Ureter (tissue), 1 donor: Measurements from ENCODE around the gene TMEM247. TPM values are rescaled to one million over a fixed set of nuclear protein-coding genes. Genes with fewer than 3 reads are reported as not detected.

ENCODE experiments used
- DNase-seq: peaks from one replicate; pipeline ENCODE4 v3.0.0-alpha.2; 2020; ENCODE audit warnings: low spot score
- total RNA-seq: library from RNA; stranded (reverse); gene quantifications from one replicate; pipeline ENCODE4 v1.2.4, GENCODE V29; 2023
- donor health status: DM: yes; HTN: yes; CAD: no.

TMEM247 gene
- not detected for total RNA-seq

DNA sequence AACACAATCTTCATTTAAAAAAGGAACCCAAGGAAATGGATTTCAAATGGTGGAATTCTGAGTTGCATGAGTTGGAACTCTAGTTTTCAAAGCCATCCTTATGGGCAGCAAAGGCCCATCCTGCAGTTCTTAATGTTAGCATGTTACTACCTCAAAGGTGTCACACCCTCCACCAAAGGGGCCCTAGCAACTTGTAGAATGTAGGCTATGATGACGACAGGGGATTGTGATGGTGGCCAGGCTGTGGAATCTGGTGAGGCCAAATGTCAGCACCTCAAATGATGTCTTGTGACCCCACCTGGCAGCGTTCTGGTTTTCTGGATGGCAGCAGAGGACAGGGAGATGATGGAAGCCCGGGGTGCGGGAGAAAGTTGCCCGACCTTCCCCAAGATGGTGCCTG lies at the start of gene TMEM247:
TSS of gene TMEM247 (plus strand) at position 301 of the 400 bp plus-strand sequence.
- no peak for DNase-seq

DNA sequence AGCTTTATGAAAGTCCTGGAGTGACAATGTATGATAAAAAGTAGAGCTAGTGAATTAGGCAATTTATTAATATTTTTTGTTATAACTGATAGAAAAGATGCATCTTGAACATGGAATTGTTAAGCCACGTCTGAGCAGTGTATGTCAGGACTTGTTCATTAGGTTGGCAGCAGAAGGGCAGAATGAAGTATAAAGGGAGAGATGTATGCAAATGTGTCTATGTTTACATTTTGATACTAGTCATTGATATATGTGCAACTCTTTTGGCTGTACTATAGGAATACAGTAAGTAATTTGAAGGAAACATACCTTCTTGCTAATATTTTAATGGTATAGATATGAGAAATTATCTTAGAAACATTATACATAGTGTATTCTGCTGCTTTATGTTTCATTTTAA lies 49.0 kb upstream of the TMEM247 start:
- DNase-seq = no peak

DNA sequence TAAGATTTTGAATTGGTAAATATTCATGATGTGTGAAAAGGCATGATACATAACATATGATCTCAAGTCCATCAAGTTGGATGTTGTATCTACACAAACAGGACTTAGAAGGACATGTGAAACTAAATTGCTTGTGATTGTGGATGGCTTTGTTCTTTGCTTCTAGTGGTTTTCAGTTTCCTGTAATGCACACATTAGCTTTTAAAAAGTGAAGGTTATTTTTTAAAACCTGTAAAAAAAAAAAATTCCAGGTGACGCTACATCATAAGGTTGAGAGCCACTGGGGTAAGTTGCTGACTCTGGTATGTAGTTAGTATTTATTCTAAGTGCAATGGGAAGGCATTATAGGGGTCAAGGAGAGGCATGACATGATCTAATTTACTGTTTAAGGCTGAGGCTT lies 48.4 kb upstream of the TMEM247 start:
- DNase-seq = no peak

DNA sequence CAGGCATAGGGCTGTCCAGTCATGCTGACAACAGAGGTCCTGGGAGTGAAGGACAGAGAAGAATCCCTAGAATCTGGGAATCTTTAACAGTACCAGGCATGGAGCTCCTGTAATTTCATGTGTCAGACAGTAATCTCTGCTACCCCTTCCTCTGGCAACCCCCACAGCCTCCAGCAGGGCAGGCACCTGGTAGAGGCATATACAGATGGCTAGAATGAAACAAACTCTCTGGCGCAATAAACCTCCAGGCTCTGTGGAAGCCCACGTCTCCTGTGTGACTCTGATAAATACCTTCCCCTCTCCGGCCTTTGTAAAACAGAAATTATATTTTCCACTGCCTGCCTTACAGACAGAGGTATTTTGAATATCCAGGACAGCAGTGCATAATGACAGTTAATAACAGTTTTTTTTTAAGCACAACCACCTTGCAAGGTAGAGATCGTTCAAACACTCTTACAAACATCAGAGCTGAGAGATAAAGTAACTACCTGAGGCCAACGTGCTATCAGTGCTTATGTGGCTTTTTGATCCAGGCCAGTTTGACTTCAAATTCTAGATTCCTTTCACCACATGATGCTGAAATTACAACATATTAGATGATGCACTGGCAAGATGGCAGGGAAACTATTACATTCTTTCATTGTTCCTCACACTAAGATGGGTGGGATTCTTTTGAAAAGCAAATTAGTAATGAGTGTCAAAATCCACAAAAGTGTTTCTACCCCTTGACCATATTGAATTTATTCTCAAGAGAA lies 47.7 kb upstream of the TMEM247 start:
- DNase-seq = no peak

DNA sequence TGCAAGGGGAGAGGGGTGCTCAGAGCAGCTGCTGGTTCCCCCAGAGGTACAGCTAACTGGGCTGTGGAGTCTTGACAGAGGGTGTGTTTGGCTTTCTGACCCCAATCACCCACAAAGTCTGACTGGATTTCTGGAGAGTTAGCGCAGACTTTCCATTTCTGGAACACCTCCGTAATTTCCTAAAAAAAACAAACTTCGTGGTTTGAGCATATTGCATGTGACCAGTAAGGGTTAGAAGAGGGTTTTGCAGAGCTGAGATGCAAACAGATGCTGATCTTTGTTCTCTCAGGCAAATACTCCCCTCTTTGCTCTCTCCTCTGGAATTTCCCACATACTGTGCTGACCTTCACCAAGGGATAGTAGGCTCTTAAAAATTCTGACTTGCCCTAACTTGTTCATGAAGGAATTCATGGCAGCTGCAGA lies 44.5 kb upstream of the TMEM247 start:
- no peak for DNase-seq

DNA sequence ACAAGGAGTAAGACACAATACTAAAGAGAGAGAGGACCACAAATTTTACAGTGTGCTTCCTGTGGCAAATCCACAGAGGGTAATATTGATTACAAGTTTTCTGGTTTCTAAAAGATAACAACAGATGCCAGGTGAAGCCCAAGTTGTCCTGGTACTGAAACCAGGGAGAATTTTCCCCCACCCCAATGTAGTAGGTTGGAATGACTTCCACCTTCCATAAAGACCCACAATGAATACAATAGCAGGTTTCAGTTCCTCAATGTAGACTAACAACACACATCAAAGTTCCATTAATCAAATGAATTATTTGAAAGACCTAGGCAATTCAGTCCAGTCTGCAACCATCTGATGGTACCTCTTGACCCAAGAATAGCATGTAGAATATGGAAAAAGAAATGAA lies 44.0 kb upstream of the TMEM247 start:
- no peak for DNase-seq

DNA sequence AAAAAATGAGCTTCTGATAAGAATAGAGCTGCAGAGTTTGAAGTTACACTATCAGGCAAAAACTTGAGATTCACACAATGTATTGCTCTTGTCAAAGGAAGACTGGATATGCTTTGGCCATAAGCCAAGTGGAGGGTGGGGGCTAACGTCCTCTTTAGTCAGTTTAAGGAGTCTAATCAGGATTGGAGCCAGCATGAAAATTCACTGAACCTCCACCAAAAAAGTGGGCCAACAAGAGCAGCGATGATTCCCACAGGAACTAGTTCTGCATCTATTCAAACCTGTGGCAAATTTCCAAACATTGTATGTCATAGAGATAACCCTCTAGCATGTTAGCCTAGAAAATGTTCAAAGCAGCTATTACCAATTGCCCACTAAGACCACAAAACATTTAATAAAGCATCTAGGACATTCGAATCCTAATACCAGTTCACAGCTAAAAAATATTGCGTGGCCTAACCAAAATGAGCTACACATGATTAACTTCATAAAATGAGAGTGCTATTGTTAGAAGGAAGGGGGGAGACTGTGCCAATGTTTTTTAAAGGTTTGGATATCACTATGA lies 43.5 kb upstream of the TMEM247 start:
- DNase-seq = no peak

DNA sequence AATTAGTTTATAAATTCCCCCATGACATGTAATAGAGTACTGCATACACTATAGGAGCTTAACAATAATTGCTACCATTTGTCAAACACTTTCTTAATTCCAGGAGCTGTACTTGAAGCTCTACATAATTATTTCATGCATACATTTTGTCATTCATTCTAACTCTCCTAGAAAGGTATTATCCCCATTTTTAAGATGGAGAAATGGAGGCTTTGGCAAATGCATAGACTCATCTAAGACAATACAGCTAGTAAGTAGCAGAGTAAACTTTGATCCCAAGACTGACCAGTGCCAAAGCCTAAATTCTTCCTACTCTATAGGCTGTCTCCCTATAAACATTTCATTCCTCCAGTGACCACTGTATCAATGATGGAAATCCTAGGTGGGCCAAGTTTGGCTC lies 42.6 kb upstream of the TMEM247 start:
- no peak for DNase-seq

DNA sequence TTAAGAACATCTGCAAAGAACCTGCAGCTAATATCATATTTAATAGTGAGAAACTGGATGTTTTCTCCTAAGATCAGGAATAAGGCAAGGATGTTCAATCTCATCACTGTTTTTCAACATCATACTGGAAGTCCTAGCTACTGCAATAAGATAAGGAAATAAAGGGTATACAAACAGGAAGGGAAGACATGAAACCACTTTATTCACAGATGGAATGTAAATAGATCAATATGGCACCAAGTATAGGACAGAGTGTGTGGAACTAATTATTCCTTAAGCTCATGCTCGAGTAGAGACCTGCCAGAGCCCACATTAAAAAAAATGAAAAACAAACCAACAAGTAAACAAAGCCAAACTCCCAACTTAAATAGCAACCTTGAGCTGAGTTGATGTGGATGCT lies 41.3 kb upstream of the TMEM247 start:
- no peak for DNase-seq

DNA sequence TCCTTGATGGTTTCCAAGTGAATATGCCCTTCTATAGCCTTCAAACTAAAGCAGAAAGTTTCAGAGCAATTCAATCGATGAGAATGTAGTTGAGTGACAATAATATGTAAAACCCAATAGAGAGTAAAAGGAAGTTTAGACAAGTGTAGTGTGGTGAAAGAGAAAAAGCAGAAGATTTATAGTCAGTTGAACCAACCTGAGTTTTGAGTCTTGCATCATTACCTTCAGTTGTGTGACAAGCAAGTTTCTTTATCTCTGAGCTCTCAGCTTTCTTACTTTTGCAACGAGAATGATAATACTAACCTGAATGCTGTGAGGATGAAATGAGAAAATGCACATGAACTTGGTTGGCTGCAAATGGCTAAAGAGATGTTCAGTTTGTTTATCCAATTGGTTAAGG lies 40.6 kb upstream of the TMEM247 start:
- no peak for DNase-seq

DNA sequence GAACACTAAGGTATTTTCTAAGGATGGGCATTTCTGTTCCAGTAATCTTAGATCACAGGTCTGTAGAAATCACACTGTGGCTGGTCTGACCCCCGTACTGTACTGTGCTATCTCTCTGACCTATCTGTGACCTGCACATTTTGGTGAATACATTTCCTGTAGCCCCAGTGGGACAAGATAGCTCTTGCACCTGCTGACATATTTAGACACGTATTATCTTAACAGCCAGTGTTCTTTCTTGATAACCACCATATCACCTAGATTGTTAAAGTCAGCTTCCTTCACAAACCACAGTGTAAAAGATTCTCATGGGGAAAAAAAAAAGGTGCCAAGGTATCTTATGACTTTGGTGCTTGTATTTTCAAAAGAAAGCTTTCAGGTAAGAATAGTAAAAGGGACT lies 39.8 kb upstream of the TMEM247 start:
- no peak for DNase-seq

DNA sequence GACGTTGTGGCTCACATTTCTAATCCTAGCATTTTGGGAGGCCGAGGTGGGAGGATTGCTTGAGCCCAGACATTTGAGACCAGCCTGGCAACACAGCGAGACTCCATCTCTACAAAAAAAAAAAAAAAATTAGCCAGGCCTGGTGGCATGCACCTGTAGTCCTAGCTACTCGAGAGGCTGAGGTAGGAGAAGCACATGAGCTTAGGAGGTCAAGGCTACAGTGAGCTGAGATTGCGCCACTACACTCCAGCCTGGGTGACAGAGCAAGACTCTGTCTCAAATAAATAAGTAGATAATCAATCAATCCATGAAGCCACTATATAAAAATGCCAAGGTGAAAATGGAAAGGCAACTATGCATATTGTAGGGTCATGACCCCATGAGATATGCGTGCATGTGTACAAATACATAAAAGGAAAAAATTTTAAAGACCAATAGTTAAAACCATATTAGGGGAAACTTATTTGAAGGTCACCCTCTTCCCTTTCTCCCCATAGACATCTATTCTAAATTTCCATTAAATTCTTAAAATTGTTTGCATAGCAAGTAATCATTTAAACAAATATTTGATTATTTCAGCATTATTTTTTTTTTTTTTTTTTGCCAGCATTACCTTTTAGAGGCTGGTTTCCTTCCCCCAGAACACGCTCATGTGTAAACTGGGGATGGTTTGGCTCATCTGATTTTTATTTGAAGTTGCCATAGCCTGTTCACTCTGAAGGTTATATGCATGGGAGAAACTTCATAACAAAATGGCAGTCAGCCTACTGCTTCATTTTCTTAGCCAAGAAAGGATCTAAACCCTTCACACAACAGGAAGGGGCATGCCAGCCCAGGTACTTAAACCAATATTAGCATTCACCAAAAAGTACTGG lies 37.3 kb upstream of the TMEM247 start:
- DNase-seq = no peak

DNA sequence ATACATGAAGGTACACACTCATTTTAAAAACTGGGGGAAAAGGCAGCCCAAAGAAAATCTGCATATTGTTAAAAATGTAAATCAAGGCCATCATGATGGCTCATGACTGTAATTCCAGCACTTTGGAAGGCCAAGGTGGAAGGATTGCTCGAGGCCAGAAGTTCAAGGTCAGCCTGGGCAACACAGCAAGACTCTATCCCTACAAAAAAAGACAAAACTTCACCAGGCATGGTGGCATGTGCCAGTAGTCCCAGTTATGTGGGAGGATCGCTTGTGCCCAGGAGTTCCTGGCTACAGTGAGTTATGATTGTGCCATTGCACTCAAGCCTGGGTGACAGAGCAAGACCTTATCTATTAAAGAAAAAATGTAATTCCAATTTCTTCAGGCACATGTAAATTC lies 34.6 kb upstream of the TMEM247 start:
- no peak for DNase-seq

DNA sequence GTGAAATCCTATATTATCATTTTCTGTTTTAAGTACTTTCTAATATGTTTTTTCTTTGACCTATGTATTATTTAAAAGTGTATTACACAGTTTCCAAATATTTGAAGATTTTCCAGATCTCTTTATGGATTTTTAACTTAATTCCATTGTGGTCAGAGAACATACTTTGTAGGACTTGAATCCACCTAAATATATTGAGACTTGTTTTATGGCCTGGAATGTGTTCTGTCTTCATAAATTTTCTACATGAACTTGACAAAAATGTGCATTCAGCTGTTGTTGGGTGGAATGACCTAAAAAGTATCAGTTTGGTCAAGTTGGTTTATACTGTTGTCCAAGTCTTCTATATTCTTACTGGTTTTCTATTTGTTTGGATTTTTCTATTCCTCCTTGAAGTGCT lies 33.8 kb upstream of the TMEM247 start:
- DNase-seq = no peak

DNA sequence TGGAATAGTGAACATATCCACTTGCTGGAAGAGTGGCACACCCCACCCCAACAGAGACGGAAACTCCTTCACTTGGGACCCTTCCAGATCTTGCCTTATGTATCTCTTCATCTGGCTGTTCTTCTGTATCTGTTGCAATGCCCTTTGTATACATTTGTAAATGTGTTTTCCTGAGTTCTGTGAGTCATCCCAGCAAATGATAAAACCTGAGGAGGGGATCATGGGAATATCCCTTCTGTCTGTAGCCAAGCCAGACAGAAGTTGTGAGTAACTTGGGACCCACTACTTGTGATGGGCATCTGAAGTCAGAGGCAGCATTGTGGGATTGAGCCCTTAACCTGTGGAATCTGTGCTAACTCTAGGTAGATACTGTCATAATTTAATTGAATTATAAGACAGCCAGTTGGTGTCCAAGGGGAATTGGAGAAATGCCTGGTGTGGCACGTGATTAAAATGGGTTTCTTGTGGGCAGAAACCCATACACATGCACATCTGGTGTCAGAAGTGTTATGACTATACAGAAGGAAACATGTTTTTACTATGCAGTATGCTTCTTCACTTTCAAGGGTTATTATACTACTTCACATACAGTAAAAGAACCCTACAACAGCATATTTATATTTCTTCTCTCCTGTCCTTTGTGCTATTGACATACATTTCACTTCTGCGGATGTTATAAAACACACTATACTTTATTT lies 32.3 kb upstream of the TMEM247 start:
- no peak for DNase-seq

DNA sequence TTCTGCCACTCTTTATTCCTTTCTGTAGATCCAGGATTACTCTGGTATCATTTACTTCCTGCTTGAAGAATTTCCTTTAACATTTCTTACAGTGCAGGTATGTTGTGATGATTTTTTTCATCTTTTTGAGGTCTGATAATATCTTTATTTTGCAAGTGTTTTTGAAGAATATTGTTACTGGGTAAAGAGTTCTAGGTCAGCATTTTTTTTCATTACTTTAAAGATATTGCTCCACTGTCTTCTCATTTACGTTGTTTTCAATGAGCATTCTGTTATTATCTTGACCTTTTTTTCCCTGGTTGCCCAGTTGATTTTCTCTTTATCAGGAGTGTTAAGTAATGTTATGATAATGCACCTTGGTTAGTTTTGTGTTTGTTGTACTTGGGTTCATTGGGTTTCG lies 31.7 kb upstream of the TMEM247 start:
- DNase-seq = no peak

DNA sequence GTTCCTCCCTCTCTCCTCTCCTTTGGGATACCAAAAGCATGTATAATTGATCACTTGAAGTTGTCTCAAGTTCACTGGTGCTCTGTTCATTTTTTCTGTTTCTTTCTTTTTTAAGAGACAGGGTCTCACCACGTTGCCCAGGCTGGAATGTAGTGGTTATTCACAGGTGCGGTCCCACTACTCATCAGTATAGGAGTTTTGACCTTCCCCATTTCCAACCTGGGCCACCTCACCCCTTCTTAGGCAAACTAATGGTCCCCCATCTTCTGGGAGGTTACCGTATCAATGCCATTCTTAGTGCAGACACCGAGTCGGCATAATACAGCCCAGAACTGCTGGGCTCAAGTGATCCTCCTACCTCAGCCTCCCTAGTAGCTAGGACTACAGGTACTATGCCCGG lies 31.3 kb upstream of the TMEM247 start:
- DNase-seq = no peak

DNA sequence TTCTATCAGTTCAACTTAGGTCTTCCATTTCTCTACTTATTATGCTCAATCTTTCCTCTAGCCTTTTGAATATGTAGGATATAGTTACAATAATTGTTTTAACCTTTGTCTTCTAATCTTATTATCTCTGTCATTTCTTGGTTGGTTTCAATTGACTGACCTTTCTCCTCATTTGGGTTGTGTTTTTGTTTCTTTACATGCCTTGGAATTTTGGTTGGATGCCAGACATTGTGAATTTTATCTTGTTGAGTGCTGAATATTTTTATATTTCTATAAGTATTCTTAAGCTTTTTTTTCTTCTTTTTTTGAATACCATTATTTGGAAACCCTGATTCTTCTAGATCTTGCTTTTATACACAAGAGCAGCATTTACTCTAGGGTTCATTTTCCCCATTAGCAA lies 30.7 kb upstream of the TMEM247 start:
- DNase-seq = no peak

DNA sequence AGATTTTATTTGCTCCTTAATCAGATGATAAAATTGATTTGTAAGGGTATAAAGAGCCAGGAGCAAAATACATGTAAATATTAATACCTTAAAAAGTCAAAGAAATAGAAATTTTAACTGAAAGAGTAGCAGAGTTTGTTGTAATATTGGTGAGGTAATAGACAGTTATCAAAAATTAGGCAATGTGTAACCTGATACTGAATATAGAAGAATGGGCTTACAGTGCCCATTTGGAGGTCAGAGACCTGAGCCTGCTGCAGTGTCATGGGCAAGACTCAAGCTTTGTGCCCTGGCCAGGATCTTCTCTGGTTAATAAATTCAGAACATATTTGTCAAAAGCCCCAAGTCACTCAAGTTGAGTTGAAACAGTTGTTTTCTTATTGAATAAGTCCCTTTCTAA lies 29.7 kb upstream of the TMEM247 start:
- DNase-seq = no peak

DNA sequence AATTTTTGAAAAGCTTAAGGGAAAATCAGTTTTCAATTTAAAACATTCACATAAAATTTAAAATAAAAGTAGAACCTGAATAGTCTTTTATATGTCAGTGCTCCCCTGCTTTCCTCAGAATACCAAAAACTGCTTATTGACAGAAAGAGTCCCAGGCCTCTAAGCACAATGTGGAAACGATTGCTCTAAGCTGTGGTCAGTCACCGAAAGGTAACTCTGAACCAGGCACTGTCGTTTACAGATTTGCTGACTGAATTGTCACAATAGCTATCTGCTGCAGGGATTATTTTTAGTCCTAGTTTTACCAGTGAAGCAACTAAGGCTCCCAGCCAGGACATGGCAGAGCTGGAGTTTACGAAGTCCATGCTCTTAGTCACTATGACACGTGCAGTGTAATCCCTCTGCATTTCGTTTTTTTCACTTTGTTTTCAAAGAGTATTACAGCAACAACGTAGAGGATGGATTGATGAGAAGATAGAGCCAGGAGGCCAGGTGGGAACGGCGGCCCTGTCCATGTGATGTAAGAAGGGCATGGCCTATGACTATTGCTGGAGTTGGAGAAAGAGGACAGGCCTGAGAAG lies 28.1 kb upstream of the TMEM247 start:
- no peak for DNase-seq

DNA sequence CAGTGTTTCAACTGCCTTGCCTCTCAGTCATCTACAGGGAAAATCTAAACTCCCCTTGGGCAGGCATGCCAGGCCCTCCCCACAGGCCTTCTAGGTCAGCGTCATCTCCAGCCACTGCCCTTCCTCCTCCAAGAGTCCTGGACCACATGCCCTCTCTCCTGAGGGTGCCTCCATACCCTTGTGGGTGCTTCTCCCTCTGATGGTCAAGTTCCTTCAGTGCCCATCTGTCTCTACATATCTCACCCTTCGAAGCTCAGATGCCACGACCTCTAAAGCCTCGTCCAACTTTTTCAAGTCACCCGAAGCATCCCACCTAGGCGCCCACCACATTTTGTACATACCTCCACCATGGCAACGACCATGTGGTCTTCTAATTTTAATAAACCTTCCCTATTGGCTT lies 22.6 kb upstream of the TMEM247 start:
- no peak for DNase-seq
